ENCODE results near the gene SLC17A2. TPM values are rescaled to one million over a fixed set of nuclear protein-coding genes. Genes with fewer than 3 reads are reported as not detected.

The SLC17A2 gene
- total RNA-seq, 1 donor, result not detected

- H3K4me3 ChIP-seq (ENCODE audit: low read length), result no peak overlapping the region
These were observed 61.9 kb downstream of the SLC17A2 start for GRCh38 chr6:25868436-25869183.

GRCh38 chr6:25866011-25866410 is 64.5 kb downstream of the SLC17A2 start:
- H3K4me1 ChIP-seq (ENCODE audit: insufficient read depth, low read length), result no peaks in the 10 kb centered on the region
- no peak overlapping the region for H3K4me3 ChIP-seq (ENCODE audit: low read length)
- H3K27me3 ChIP-seq (ENCODE audit: insufficient read depth, low read length), result no peaks in the 10 kb centered on the region
- no peaks in the 10 kb centered on the region for H3K9me3 ChIP-seq (ENCODE audit: low read depth, low read length)

More at GRCh38 chr6:25868436-25869183, 61.9 kb downstream of the SLC17A2 start:
- Histone ChIP-seq H3K9me3 (ENCODE audit: low read depth, low read length) (no peaks in the 10 kb centered on the region), H3K4me1 (ENCODE audit: insufficient read depth, low read length) (no peaks in the 10 kb centered on the region), H3K27me3 (ENCODE audit: insufficient read depth, low read length) (no peaks in the 10 kb centered on the region)

GRCh38 chr6:25863360-25863759 is 67.1 kb downstream of the SLC17A2 start:
- Histone ChIP-seq H3K27me3 (ENCODE audit: insufficient read depth, low read length) (no peaks in the 10 kb centered on the region), H3K9me3 (ENCODE audit: low read depth, low read length) (no peaks in the 10 kb centered on the region), H3K4me3 (ENCODE audit: low read length) (no peak overlapping the region), H3K4me1 (ENCODE audit: insufficient read depth, low read length) (no peaks in the 10 kb centered on the region)

Other genes with a start within 250 kb of the SLC17A2 start
- gene SLC17A4, start 175.9 kb downstream of the SLC17A2 start, total RNA-seq, result not detected
- gene SLC17A1, start 98.6 kb downstream of the SLC17A2 start, total RNA-seq, result not detected
- gene SLC17A3, start 56.4 kb downstream of the SLC17A2 start, total RNA-seq, result 0.31 TPM
- 18.7 TPM for gene TRIM38, start 32.1 kb upstream of the SLC17A2 start, total RNA-seq
- gene HFE, start 156.7 kb upstream of the SLC17A2 start, total RNA-seq, result 1.5 TPM